DOHH2 (cell line): ENCODE data around the gene ZNF302.

Experiments used
- H3F3A ChIP-seq: fragments of 200-600 bp; sonication (generic), shearing (Covaris generic); 2 replicates; pipeline ENCODE4 v1.6.0; 2016; ENCODE audit warnings: antibody characterized with exemption, mild to moderate bottlenecking; ENCODE audit not compliant: control insufficient read depth, insufficient read depth
- H3K27ac ChIP-seq: fragments of 200-600 bp; sonication (generic); 2 replicates; pipeline ENCODE4 v1.5.1; 2014; ENCODE audit warnings: low read depth, mild to moderate bottlenecking, low read length, moderate library complexity
- H3K27me3 ChIP-seq: fragments of 200-600 bp; sonication (generic); 2 replicates; pipeline ENCODE4 v1.6.1; 2014; ENCODE audit warnings: mild to moderate bottlenecking, low read length, mixed read lengths; ENCODE audit not compliant: control insufficient read depth
- H3K36me3 ChIP-seq: fragments of 200-600 bp; sonication (generic); 2 replicates; pipeline ENCODE4 v1.6.1; 2014; ENCODE audit warnings: mild to moderate bottlenecking, low read length, moderate library complexity, mixed read lengths; ENCODE audit not compliant: control insufficient read depth
- H3K4me1 ChIP-seq: fragments of 200-600 bp; sonication (generic); 2 replicates; pipeline ENCODE4 v1.6.1; 2014; ENCODE audit warnings: mild to moderate bottlenecking, low read length, mixed read lengths; ENCODE audit not compliant: control insufficient read depth
- H3K4me2 ChIP-seq: fragments of 200-600 bp; sonication (generic); 2 replicates; pipeline ENCODE4 v1.6.0; 2014; ENCODE audit warnings: mild to moderate bottlenecking, low read length, moderate library complexity
- H3K4me3 ChIP-seq: fragments of 200-600 bp; sonication (generic); 2 replicates; pipeline ENCODE4 v1.5.1; 2014; ENCODE audit warnings: mild to moderate bottlenecking, low read length, mixed read lengths
- H3K79me2 ChIP-seq: fragments of 200-600 bp; sonication (generic); 2 replicates; pipeline ENCODE4 v1.6.1; 2014; ENCODE audit warnings: mild to moderate bottlenecking, low read length, mixed read lengths; ENCODE audit not compliant: control insufficient read depth
- H3K9me2 ChIP-seq: fragments of 200-600 bp; sonication (generic); replicated peaks from 2 replicates; pipeline ENCODE4 v1.6.1; 2014; ENCODE audit warnings: mild to moderate bottlenecking, low read length, mixed read lengths; ENCODE audit not compliant: control insufficient read depth
- H3K9me3 ChIP-seq: fragments of 200-600 bp; sonication (generic); 2 replicates; pipeline ENCODE4 v1.6.1; 2014; ENCODE audit warnings: antibody characterized with exemption, low read length, mixed read lengths; ENCODE audit not compliant: control insufficient read depth, insufficient read depth
- H4K20me1 ChIP-seq: fragments of 200-600 bp; sonication (generic); 2 replicates; pipeline ENCODE4 v1.6.0; 2014; ENCODE audit warnings: low read depth, mild to moderate bottlenecking, antibody characterized with exemption, low read length, moderate library complexity; ENCODE audit not compliant: control insufficient read depth, insufficient read depth
- CTCF ChIP-seq: fragments of 200-600 bp; sonication (generic); IDR thresholded peaks from one replicate; pipeline ENCODE4 v1.5.1; 2014; ENCODE audit warnings: antibody characterized with exemption, mild to moderate bottlenecking, low read depth, low read length; ENCODE audit not compliant: poor library complexity, severe bottlenecking
- EZH2phosphoT487 ChIP-seq: fragments of 200-600 bp; sonication (generic); IDR thresholded peaks from 2 replicates; pipeline ENCODE4 v1.6.1; 2017; ENCODE audit warnings: borderline replicate concordance, mild to moderate bottlenecking, antibody characterized with exemption, low read length, moderate library complexity, mixed read lengths

Gene ZNF302

DNA sequence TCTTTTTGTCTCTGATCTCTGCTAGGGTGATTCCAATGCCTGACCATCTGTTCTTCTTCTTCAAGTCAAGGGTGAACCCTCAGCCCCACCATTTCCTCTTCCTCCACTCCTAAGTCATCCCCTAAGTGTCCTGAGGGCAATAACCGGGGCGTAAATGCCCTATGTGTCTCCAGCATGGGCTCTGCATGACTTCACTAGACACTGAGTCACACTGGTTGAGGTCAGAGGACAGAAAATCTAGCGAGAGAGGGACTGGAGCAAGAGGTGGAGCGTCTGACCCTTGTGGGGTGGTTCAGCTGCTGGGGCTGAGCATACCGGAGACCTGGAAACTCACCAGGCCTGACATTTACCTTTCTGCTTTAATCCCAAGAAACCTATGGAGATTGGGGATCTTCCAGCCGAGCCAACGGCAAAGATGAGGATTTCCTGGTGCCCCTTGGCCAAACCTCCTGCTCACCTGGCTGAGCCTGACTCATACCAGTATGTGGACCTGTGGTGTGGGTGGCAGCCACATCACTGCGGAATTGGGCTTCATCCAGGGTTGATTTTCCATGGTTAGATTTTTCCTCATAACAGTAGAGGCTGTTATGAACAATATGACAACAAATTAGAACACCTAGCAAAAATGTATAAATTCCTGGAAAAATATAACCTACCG, 27.5 kb upstream of the ZNF302 start:
- TF ChIP-seq CTCF (no peak), EZH2phosphoT487 (no peak)
- Histone ChIP-seq H4K20me1 (no peaks in the 10 kb centered on the region), H3K36me3 (no peaks in the 10 kb centered on the region), H3K9me3 (peaks cover 9% of the 10 kb centered on the region; the same call in 1 of the 2 replicates), H3K4me2 (no peak overlapping the region), H3K4me1 (no peaks in the 10 kb centered on the region), H3F3A (no peaks in the 10 kb centered on the region), H3K27ac (no peak overlapping the region), H3K27me3 (no peaks in the 10 kb centered on the region), H3K9me2 (no peaks in the 10 kb centered on the region), H3K4me3 (no peak overlapping the region), H3K79me2 (no peaks in the 10 kb centered on the region)

DNA sequence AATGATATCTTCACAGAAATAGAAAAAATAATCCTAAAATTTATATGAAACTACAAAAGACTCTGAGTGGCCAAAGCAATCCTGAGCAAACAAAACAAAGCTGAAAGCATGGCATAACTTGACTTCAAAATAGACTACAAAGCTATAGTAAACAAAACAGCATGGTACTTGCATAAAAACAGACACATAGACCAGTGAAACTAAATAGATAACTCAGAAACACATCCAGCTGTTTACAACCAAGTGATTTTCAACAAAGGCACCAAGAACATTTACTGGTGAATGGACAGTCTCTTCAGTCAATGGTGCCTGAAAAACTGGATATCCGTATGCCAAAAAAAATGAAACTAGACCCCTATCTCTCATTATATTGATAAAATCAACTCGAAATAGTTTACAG, 25.7 kb upstream of the ZNF302 start:
- Histone ChIP-seq H3K4me2 (no peak overlapping the region), H3K4me3 (no peak overlapping the region), H3K9me2 (no peaks in the 10 kb centered on the region), H3K27me3 (no peaks in the 10 kb centered on the region), H3K36me3 (no peaks in the 10 kb centered on the region), H4K20me1 (no peaks in the 10 kb centered on the region), H3K79me2 (no peaks in the 10 kb centered on the region), H3K4me1 (no peaks in the 10 kb centered on the region), H3K9me3 (peaks cover 9% of the 10 kb centered on the region; the same call in 1 of the 2 replicates), H3K27ac (no peak overlapping the region), H3F3A (no peaks in the 10 kb centered on the region)
- TF ChIP-seq EZH2phosphoT487 (no peak), CTCF (no peak)

GRCh38 chr19:34654796-34655195, 22.7 kb upstream of the ZNF302 start:
- TF ChIP-seq EZH2phosphoT487, result no peak
- TF ChIP-seq CTCF, result no peak
- no peaks in the 10 kb centered on the region for H3K4me1 ChIP-seq
- H3K79me2 ChIP-seq, result no peaks in the 10 kb centered on the region
- no peaks in the 10 kb centered on the region for H3K27me3 ChIP-seq
- H3K36me3 ChIP-seq, result no peaks in the 10 kb centered on the region
- H3K27ac ChIP-seq, result no peak overlapping the region
- no peak overlapping the region for H3K4me2 ChIP-seq
- no peaks in the 10 kb centered on the region for H4K20me1 ChIP-seq
- H3K4me3 ChIP-seq, result no peak overlapping the region
- H3K9me2 ChIP-seq, result no peaks in the 10 kb centered on the region
- no peaks in the 10 kb centered on the region for H3F3A ChIP-seq
- peaks cover 9% of the 10 kb centered on the region; the same call in 1 of the 2 replicates for H3K9me3 ChIP-seq
